Measurements from ENCODE around the gene TCEANC2.

DNA sequence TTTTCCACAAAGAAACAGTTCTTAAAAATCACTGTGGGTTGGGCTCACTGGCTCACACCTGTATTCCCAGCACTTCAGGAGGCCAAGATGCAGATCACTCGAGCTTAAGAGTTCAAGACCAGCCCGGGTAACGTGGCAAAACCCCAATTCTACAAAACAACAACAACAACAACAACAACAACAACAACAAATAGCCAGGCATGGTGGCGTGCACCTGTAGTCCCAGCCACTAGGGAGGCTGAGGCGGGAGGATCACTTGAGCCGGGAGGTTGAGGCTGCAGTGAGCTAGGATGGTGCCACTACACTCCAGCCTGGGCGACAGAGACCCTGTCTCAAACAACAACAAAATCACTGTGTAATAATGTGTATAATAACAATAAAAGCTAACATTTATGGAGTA, 58.6 kb downstream of the TCEANC2 start:
- no peak for TF ChIP-seq POLR2A (IDR thresholded peaks at IDR 0.05; ENCODE audit: low read length)
- no peak for TF ChIP-seq GATA1 (IDR thresholded peaks at IDR 0.05; ENCODE audit: low read depth, low read length)
